Esophagus muscularis mucosa (tissue), 4 donors: Measurements from ENCODE around the gene ABO. TPM values are rescaled to one million over a fixed set of nuclear protein-coding genes. Genes with fewer than 3 reads are reported as not detected.

Experiments
- DNase-seq: peaks from one replicate; pipeline ENCODE4 v3.0.0-alpha.2; 2017; ENCODE audit errors: extremely low spot score
- H3K27ac ChIP-seq, 4 donors: fragments of 200-600 bp; sonication (generic); replicated peaks in 1 of 4; 1 replicate in 3 of 4; 2 replicates in 1 of 4; pipeline ENCODE4 v1.5.1; 2016 to 2019; ENCODE audit warnings: mild to moderate bottlenecking in 1 of 4
- H3K27me3 ChIP-seq, 4 donors: fragments of 200-600 bp; sonication (generic); one replicate each; pipeline versions ENCODE4 v1.5.1 to v1.6.0; 2016 to 2019
- H3K36me3 ChIP-seq, 4 donors: fragments of 200-600 bp; sonication (generic); one replicate each; pipeline ENCODE4 v1.5.1; 2016 to 2019
- H3K4me1 ChIP-seq, 4 donors: fragments of 200-600 bp; sonication (generic); one replicate each; pipeline ENCODE4 v1.5.1; 2016 to 2019
- H3K4me3 ChIP-seq, 4 donors: fragments of 200-600 bp; sonication (generic); 1 replicate in 2 of 4; 2 replicates in 2 of 4; pipeline ENCODE4 v1.5.1; 2016 to 2019; ENCODE audit warnings: mild to moderate bottlenecking in 4 of 4, moderate library complexity in 1 of 4
- H3K9me3 ChIP-seq, 4 donors: fragments of 200-600 bp; sonication (generic); 1 replicate in 3 of 4; 2 replicates in 1 of 4; pipeline ENCODE4 v1.5.1; 2016 to 2019
- CTCF ChIP-seq, 3 experiments: fragments of 200-600 bp in 2 of 3; fragments of 450-650 bp in 1 of 3; sonication (generic) in 2 of 3; IDR thresholded peaks; one replicate each; pipeline ENCODE4 v1.5.1; 2017 to 2019; ENCODE audit warnings: antibody characterized with exemption in 3 of 3, mild to moderate bottlenecking in 2 of 3, moderate library complexity in 1 of 3
- EP300 ChIP-seq: sonication (generic); formaldehyde crosslinking; IDR thresholded peaks from one replicate; pipeline ENCODE4 v1.6.1; 2017; ENCODE audit warnings: antibody characterized with exemption
- POLR2A ChIP-seq: fragments of 450-650 bp; IDR thresholded peaks from one replicate; pipeline ENCODE4 v1.6.1; 2017; ENCODE audit warnings: antibody characterized with exemption, moderate library complexity, mild to moderate bottlenecking, low read depth
- POLR2AphosphoS5 ChIP-seq, 2 donors: sonication (generic); formaldehyde crosslinking; IDR thresholded peaks; one replicate each; pipeline ENCODE4 v1.6.1; 2017; ENCODE audit warnings: antibody characterized with exemption in 2 of 2
- WGBS: methylation state at CpG from one replicate; pipeline ENCODE4 v1.1.5; 2018; 5-methylcytosine and 5-hydroxymethylcytosine counted together
- intact Hi-C: fragments of 100-400 bp; cut with DNase I; formaldehyde crosslinking; loops from one replicate; pipeline ENCODE4 v1.15.1; 2023
- total RNA-seq, 4 donors: library from RNA; depleted of rRNA; stranded (reverse); fragments of >200 nt; gene quantifications; one replicate each; pipeline versions ENCODE4 v1.1.0 to v1.2.1, GENCODE V29; 2016

The ABO gene
- total RNA-seq, 4 donors from 2014 or later = 0.33 to 3.8 (median 1.2) TPM

- Histone ChIP-seq H3K4me3 (no peak overlapping the region), H3K27me3 (peaks cover 0 to 57% (median 8%) of the 10 kb centered on the region in 4 donors), H3K27ac (no peak overlapping the region), H3K9me3 (no peaks in the 10 kb centered on the region), H3K4me1 (peaks cover 0 to 6% (median 5%) of the 10 kb centered on the region in 4 donors), H3K36me3 (no peaks in the 10 kb centered on the region)
- intact Hi-C loops = no loop called here
- DNase-seq = no peak
- TF ChIP-seq CTCF (IDR thresholded peaks at IDR 0.05) = no peak
- TF ChIP-seq POLR2A = no peak
- TF ChIP-seq EP300 = no peak
- TF ChIP-seq POLR2AphosphoS5 (IDR thresholded peaks at IDR 0.05) = no peak
- WGBS = 74% methylated on average over 5 of the region's 5 CpGs
These were observed 5.4 kb upstream of the ABO start for GRCh38 chr9:133280392-133280791.

- TF ChIP-seq POLR2AphosphoS5 (IDR thresholded peaks at IDR 0.05) = no peak
- no peak for TF ChIP-seq POLR2A
- no peak for TF ChIP-seq EP300
- H3K4me3 ChIP-seq = no peak overlapping the region
- peaks cover 0 to 72% (median 15%) of the 10 kb centered on the region in 4 donors for H3K27me3 ChIP-seq
- 84% methylated on average over 12 of the region's 12 CpGs for WGBS
- intact Hi-C loops = no loop called here
- peak; percentile 57 for DNase-seq
- H3K9me3 ChIP-seq = no peaks in the 10 kb centered on the region
- no peaks in the 10 kb centered on the region for H3K36me3 ChIP-seq
- no peak overlapping the region for H3K27ac ChIP-seq
- peaks cover 0 to 13% (median 12%) of the 10 kb centered on the region in 4 donors for H3K4me1 ChIP-seq
These were observed 3.4 kb upstream of the ABO start for GRCh38 chr9:133278161-133279114.

GRCh38 chr9:133277467-133277866, 2.5 kb upstream of the ABO start:
- H3K9me3 ChIP-seq = no peaks in the 10 kb centered on the region
- peaks cover 0 to 77% (median 15%) of the 10 kb centered on the region in 4 donors for H3K27me3 ChIP-seq
- TF ChIP-seq POLR2AphosphoS5 (IDR thresholded peaks at IDR 0.05) (no peak), CTCF (IDR thresholded peaks at IDR 0.05) (no peak)
- no peak overlapping the region for H3K27ac ChIP-seq
- DNase-seq = peak; percentile 68
- no peaks in the 10 kb centered on the region for H3K36me3 ChIP-seq
- intact Hi-C loops = no loop called here
- 79% methylated on average over 4 of the region's 4 CpGs for WGBS
- peaks cover 0 to 13% (median 12%) of the 10 kb centered on the region in 4 donors for H3K4me1 ChIP-seq
- no peak overlapping the region for H3K4me3 ChIP-seq

- DNase-seq = peak; percentile 26
- H3K4me1 ChIP-seq = peaks cover 0 to 13% (median 12%) of the 10 kb centered on the region in 4 donors
- TF ChIP-seq POLR2A (no peak), POLR2AphosphoS5 (IDR thresholded peaks at IDR 0.05) (no peak), EP300 (no peak), CTCF (IDR thresholded peaks at IDR 0.05) (no peak)
- 89% methylated on average over 9 of the region's 9 CpGs for WGBS
- intact Hi-C loops = no loop called here
- no peak overlapping the region for H3K4me3 ChIP-seq
- peaks cover 0 to 77% (median 15%) of the 10 kb centered on the region in 4 donors for H3K27me3 ChIP-seq
- no peaks in the 10 kb centered on the region for H3K36me3 ChIP-seq
- no peak overlapping the region for H3K27ac ChIP-seq
- H3K9me3 ChIP-seq = no peaks in the 10 kb centered on the region
These were observed 1.9 kb upstream of the ABO start for GRCh38 chr9:133276923-133277322.

- peaks cover 0 to 13% (median 12%) of the 10 kb centered on the region in 4 donors for H3K4me1 ChIP-seq
- peak overlapping the region; percentile 51 to 59 (median 53) for H3K4me3 ChIP-seq
- peaks cover 0 to 75% (median 15%) of the 10 kb centered on the region in 4 donors for H3K27me3 ChIP-seq
- no peaks in the 10 kb centered on the region for H3K36me3 ChIP-seq
- no peak overlapping the region for H3K27ac ChIP-seq
- TF ChIP-seq EP300 (no peak), POLR2A (no peak), POLR2AphosphoS5 (IDR thresholded peaks at IDR 0.05) (no peak), CTCF (IDR thresholded peaks at IDR 0.05) (no peak)
- intact Hi-C loops = no loop called here
- peak; percentile 19 for DNase-seq
- WGBS = 72% methylated on average over 18 of the region's 33 CpGs
- no peaks in the 10 kb centered on the region for H3K9me3 ChIP-seq
These were observed 1.2 kb upstream of the ABO start for GRCh38 chr9:133276001-133276884.
